CD4-positive, alpha-beta T cell treated with Interleukin-10 for 1 hour (primary cell): Measurements from ENCODE around the gene SNX5.

Source experiments
- DNase-seq: peaks from one replicate; pipeline ENCODE4 v3.0.0-alpha.2; 2020

Gene SNX5

DNA sequence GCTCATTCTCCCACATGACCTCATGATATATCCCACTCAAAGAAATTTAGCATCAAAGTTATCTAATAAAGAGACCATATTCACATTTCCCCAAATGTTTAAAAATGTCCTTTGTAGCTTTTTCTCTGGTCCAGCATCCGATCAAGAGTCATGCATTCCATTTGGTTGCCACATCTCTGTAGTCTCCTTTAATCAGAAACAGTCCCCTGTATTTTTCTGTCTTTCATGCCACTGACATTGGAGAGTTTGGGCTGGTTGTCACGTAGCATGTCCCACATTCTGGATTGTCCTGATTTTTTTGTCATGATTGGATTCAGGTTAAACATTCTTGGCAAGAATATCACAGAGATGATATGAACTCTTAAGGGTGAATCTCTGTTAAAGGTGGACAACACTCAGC, 55.7 kb downstream of the SNX5 start:
- no peak for DNase-seq

GRCh38 chr20:17911927-17912326, 56.7 kb downstream of the SNX5 start:
- DNase-seq, result no peak

- DNase-seq, result no peak
Measured at GRCh38 chr20:17910828-17911294, 57.7 kb downstream of the SNX5 start.

DNA sequence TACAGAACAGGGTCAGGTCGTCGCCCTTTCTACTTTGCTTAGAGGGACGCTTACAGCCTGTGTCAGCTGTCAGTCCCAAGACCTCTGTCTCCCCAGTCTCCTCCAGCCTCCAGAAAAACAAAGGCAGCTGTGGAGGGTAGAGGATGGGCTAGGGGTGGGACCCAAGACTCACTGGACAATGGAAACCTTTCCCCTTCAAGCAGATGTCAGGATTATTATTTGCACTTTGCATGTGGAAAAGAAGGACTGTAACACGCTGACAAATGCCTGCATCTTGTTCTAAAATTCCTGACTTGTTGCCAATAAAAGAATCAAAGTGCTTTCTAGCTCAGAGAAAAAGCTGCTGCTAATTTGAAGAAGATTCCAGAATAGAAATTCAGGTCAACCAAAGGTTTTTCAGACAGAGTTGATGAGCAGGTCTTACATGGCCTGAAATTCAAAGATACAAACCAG, 58.7 kb downstream of the SNX5 start:
- DNase-seq, result no peak

DNA sequence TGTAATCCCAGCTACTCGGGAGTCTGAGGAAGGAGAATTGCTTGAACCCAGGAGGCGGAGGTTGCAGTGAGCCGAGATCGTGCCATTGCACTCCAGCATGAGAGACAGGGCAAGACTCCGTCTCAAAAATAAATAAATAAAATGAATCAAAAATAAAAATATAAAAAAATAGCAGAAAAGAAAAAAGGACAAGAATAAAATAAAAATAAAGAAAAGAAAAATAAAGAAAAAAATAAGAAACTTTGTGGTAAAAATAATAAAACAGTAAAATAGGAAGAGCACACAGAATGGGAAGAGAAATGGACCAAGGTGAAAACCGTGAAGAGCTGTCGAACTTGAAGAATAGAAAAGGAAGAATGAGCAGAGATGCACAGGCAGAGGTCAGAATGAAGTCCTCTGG, 63.0 kb downstream of the SNX5 start:
- DNase-seq, result no peak

GRCh38 chr20:17904027-17904426, 64.6 kb downstream of the SNX5 start:
- peak; percentile 3 for DNase-seq

GRCh38 chr20:17902531-17903083, 66.0 kb downstream of the SNX5 start:
- no peak for DNase-seq

GRCh38 chr20:17901971-17902370, 66.6 kb downstream of the SNX5 start:
- DNase-seq, result no peak

GRCh38 chr20:17898548-17898994, 70.0 kb downstream of the SNX5 start:
- DNase-seq, result peak; percentile 71

GRCh38 chr20:17897566-17898307, 70.9 kb downstream of the SNX5 start:
- no peak for DNase-seq

- DNase-seq, result no peak
Measured at GRCh38 chr20:17896771-17897369, 71.7 kb downstream of the SNX5 start.

DNA sequence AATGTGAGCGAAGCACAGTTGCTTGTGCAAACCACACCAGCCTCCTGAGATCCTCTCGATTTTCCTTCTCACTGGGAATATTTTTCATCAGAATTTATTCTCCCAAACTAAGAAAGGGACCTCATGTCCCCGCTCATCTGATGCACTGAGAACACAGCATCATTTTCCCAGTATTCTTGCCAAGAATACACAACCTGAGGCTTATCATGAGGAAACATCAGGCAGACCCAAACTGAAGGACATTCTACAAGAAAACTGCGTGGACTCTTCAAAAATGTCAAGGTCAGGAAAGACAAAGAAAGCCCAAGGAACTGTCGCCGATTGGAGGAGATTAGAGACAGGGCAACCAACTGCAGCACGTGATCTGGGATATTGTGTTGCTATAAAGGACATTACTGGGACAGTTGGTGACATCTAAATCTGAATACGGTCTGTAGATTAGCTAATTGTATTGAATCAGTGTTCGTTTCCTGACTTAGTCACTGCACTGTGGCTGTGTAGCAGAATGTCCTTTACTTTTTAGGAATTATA, 72.3 kb downstream of the SNX5 start:
- no peak for DNase-seq

DNA sequence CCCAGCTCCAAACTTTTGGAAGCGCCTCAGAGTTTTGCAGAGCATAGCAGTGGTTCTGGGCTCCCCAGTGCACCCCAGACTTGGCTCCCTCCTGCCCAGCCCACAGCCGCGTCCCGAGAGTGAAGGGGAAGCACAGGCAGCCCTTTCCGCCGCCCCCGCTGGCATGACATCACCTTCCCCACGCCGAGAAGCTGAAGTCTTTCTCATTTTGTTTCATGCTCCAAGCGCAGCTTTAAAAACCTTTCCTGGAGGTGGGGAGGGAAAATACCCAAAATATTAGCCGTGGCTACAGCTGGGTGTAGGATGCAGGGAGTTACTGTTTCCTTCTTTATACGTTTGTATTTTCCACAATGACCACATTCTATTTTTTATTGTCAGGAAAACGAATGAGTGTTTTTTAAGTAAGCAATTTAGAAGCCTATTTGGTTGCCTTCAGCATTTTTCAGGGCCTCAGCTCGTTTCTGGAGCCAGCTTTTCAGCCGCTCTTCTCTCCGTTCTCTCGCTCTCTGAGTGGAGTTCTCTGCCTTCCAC, 72.9 kb downstream of the SNX5 start:
- no peak for DNase-seq

DNA sequence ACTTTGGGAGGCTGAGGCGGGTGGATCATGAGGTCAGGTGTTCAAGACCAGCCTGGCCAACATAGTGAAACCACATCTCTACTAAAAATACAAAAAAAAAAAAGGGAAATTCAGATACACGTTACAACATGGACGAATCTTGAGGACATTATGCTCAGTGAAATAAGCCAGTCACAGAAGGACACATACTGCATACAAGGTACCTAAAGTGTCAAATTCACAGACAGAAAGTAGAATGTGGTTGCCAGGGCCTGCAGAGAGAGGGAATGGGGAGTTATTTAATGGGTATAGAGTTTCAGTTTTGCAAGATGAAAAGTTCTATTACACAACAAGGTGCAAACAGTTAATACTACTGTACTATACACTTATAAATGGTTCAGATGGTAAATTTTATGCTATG, 75.1 kb downstream of the SNX5 start:
- no peak for DNase-seq

GRCh38 chr20:17892189-17892938, 76.2 kb downstream of the SNX5 start:
- DNase-seq, result no peak
